Activated CD4-positive, alpha-beta T cell treated with anti-CD3 and anti-CD28 coated beads, Interleukin-2, amount 50 U/mL, for 1 hour (primary cell): ENCODE data around the gene CHI3L2.

Source experiments
- DNase-seq: peaks from one replicate; pipeline ENCODE4 v3.0.0-alpha.2; 2020

Gene CHI3L2

DNA sequence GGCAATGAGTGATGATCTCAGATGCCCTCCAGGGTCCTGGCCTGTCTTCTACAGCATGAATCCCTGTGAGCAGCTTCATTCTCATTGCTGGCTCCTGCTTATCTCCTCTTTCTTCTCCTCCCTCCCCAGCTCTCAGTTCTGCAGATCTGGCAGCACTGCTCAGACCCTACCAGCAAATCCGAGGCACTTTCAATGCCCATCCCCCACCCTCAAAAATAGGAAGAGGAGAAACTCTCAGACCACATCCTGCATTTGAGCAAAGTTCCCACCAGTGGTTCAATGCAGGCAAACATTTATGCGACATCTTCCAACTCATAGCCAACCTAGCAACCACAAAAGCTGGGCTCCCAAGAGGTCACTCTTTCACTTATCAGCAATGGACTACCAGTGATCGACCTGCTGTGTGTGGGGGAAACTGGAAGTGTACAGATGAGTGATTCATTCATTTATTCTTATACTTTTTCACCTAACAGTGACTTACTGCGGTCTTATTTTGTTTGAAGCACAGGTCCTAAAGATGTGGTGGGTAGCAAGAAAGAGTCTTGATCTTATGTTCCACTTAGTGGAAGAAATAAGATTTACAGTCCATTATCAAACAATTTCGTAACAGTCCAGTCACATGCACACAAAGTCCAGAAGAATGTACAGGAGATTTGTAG is 5.8 kb upstream of the CHI3L2 start:
- no peak for DNase-seq

DNA sequence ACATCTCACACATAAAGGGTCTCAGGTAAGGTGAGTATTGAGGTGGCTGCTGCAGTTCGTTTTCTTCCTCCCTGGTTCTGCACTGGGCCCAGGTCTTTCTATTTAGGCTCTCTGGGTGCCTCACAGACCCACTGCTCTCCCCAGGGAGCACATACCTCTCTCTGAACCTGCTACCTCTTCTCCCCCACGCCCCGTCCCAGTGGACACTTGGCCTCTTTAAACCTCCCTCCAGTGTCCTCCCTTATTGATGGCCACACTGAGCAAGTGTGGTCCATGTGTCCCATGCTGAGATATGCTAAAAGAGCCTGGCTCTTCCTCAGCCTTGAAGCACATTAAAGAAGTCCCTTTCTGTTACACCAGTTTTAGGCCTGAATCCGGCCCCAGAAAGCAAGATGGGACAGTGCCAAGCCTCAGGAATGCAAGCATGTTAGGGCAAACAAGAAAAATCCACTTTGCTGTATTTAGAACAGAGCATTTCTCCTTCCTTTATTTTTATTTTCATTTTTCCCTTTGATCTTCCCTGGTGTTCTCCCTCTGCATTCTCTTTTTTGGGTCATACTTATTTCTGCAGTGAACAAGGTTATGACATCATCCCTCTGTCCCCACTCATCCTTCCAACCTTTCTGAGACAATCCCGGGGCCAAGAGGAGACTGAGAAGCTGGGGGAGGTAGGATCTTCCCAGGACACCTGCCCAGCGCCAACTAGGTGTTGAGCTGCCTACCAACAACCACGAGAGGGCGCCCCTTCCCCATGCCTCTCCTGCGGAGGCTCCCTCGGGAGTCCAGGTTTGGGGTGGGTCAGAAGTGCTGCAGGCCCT is 5.0 kb upstream of the CHI3L2 start:
- DNase-seq = peak; percentile 74

DNA sequence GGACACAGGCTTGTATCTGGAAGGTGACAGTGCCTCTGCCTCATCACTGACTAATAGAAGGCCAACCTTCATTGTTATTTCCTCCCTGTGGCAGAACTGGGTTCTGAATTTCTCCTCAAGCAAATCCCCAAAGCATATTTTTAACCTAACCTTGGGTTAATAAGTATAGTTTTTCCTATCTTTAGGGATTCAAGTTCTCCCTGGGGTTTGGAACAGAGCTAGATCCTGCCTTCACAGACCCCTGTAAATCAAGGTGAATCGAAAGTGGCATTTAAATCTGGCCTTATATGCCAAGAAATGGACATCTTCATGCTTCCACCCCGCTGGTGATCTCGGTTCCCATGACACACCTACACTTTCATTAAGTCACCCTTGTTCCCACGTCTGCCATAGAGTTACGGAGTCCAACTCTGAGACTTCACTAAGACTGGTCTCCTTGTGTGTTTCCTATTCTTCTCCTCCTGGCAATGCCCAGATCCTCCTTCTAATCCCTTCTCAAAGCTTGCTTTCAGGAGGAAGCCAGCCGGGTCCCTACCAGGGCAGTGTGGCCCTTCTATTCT is 4.3 kb upstream of the CHI3L2 start:
- no peak for DNase-seq

DNA sequence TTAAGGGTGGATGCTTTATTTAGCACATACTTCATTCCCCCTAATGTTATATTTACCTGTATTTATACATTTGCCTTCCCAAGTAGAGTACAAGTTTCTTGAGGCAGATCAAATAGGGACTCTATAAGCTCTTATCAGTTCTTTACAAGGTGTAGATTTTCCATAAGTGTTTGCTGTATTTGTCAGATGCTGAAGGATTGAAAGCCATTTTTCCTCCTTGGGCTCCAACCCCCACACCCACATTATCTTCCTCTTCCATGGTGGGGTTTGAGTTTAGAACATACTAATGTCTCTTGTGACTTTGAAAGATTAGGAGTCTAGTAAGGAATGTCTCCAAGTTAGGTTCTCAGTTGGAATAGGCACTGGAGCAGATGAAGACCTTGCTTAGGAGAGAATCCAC is 2.4 kb upstream of the CHI3L2 start:
- DNase-seq = no peak

DNA sequence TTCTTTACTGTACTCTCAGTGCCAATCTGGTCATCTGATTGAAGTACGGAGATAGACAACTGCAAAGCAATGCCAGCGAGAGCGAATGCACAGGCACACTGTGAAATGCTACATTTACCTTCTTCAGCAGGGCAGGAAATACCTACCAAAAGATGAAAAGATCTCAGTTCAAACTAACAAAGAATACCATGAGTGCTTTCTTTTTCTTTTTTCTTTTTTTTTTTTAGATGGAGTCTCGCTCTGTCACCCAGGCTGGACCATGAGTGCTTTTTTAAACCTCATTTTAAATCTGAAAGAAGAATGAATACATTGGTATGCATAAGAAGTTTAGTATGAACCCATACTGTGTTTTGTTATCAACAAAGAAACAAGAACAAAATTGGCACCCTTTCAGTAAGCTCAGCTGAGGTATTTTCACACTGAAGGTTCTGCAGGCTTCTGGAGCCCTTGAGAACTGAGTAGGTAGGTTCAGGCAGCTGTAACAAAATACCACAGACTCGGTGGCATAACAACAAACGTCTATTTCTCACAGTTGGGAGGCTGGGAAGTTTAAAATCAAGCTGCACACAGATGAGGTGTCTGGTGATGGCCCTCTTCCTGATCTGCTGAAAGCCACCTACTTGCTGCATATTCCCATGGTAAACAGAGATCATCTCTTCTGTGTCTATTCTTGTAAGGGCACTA is 1.7 kb upstream of the CHI3L2 start:
- peak; percentile 35 for DNase-seq

DNA sequence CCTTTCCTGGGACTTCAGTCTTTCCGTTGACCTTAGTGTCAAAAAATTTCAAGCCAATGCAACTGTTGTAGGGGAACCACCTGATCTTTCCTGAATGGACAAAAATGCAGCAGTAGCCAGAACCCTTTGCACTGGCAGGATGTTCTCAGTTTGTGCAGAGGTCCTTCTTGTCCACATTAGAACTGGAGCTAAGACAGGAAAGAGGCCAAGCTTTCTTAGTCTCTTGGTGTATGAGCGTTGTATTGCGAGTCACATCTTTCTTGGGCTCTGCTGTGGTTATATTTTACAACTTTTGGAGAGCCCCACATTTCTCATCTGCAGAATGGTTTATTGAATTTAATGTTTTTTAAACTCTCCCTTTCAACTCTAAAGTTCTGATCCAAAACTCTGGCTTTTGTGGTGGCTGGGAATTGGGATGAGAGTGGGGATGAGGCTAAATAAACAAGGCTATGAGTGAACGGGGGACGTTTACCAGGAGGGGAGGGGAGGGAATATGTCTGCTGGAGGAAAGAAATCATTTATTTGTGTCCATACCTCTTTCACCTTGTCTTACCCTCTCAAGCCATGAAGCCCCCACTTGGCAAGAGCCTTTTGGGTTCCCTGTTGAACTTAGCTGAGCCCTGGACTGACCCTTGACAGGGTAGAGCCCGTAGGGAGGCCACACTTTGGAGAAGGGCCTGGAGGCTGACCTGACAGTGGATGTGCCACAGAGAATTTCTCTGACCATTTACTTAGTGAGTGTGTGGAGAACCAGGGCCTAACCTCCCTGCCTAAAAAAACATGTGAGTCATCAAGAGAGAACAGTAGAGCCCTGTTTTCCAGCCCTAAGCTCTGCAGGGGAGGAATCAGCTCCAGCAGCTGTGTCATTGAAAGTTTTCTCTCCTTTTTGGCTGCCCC is 586 bp downstream of the CHI3L2 start:
- no peak for DNase-seq

DNA sequence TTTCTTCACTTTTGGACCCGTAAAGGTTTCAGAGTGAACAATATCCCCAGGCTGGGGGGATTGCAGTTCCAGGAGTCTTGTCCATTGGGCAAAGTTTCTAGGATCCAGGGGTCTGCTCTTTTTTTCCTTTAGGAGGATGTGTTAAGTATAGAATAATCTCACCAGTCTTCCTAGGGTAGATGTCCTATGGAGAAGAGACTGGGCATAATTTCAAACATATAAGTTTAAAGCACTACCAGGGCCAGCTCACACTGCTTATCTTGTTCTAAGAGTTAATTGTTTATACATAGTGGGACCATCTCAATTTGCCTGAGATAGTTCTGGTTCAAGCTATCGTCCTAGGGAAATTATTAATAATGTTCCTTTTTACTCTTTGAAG is 1.2 kb downstream of the CHI3L2 start:
- DNase-seq = no peak

DNA sequence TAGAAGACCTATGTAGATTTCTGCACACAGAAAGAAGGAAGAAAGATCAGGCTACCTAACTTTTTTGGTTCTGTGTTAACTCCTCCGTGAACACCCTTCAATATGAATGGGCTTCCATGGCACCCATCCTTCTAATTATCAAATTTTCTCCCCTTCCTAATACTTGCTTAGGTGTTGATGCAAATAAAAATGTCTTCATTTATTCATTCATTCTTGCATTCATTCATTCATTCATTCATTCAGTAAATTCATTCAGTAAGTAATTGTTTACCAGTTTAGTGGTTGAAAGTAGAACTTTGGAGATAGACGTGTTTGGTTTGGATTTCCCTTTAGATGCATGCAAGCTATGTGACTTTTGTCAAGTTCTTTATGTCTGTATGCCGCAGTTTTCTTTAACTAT is 4.6 kb downstream of the CHI3L2 start:
- no peak for DNase-seq

DNA sequence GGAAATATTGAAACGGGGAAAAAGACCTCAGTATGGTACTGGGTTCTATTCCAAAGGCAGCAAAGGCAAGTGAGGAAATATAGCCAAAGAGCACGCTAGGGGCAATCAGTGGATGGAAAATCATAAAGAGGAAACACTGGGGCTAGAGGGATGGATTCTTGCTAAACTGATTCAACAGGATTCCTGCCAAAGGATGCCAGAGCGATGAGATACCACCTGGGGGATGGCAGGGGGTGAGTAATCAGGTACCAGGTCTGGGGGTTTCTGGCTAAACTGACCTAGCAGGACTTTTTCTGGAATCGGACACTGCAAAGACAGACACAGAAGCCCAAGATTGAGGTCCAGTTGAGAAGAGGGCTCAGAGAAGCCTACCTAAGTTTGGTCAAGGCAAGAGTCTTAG is 6.7 kb downstream of the CHI3L2 start:
- DNase-seq = no peak

DNA sequence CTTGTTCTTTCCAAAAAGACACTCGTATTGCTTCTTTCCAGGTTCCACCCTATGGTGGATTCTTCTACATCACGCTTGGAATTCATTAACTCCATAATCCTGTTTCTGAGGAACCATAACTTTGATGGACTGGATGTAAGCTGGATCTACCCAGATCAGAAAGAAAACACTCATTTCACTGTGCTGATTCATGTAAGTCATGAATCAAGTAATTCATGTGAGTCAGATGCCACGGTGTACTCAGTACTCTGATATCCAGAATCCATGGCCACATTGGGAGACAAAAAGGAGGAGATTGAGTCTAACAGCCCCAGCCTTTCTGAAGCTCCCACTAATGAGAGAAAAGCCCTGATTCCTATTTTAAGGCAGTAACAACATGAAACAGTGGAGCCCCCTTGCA is 7.4 kb downstream of the CHI3L2 start:
- no peak for DNase-seq

DNA sequence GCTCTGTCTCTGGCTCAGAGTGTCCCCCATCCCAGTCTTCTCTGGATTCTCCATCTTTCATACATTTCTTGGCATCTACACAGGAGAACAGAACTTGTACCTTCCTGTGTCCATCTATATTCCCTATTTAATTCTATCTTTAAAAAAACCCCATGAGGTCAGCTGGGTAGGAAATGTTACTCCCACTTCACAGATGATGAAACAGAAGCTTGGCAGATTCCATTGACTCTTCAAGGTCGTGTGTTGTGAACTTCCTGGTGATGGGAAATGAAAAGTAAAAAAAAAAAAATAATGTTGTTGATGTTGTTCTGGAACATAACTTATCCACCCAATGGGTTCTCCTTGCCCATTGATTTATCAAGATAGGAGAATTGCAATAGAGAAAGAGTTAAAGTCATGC is 8.9 kb downstream of the CHI3L2 start:
- no peak for DNase-seq

DNA sequence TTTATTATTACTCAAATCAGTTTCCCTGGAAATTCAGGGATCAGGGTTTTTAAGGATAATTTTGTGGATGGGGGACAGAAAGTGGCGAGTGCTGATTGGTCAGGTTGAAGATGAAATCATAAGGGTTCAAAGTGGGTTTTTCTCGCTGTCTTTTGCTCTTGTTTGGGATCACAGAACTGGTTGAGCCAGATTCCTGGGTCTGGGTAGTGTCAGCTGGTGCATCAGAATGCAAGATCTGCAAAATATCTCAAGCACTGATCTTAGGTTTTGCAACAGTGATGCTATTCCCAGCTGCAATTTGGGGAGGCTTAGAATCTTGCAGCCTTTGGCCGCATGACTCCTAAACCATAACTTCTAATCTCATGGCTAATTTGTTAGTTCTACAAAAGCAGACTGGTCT is 9.3 kb downstream of the CHI3L2 start:
- DNase-seq = no peak

DNA sequence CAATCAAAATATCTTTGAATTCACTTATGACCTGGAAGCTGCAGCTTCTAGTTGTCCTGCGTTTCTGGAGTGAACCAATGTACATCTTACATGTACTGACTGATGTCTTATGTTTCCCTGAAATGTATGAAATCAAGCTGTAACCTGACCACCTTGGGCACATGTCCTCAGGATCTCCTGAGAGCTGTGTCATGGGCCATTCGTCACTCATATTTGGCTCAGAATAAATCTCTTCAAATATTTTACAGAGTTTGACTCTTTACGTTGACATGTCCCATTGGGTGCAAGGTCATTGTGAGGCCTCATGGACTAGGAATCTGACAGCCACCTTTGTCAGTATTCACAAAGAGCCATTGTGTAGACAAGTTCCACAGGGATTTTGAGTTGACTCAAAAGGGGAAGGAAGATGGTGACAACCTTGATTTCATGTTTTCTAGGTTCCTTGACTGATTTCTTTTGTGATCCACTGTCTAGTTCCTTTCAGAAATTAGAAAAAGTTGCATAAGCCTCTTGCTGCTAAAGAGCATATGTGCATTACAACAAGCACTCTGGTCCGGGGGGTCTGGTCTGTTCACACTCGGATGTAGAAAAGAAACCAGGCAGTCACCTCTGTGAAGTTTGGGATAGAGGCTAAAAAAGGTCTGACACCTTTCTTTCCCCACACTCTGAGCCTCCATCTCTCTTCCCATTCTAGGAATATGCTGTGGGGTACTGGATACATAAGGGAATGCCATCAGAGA is 10.7 kb downstream of the CHI3L2 start:
- DNase-seq = no peak

DNA sequence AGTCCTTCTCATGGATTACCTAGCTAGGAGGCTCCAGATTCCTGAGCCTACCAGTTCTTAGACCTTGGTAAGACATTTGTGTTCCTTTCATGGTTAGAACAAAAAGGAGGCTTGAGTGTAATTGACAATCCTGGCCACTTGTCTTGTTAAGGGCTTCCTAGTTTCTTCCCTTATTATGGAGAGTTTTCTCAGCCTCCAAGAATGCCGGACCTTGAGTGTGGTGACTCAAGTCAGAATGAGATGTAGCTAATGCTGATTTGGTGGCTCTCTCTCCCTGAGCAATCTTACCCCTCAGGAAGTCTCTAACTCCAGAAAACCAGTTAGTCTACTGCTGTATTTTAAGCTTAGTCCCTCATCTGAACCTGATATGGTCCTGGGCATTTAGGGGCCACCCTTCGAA is 14.3 kb downstream of the CHI3L2 start:
- DNase-seq = no peak

DNA sequence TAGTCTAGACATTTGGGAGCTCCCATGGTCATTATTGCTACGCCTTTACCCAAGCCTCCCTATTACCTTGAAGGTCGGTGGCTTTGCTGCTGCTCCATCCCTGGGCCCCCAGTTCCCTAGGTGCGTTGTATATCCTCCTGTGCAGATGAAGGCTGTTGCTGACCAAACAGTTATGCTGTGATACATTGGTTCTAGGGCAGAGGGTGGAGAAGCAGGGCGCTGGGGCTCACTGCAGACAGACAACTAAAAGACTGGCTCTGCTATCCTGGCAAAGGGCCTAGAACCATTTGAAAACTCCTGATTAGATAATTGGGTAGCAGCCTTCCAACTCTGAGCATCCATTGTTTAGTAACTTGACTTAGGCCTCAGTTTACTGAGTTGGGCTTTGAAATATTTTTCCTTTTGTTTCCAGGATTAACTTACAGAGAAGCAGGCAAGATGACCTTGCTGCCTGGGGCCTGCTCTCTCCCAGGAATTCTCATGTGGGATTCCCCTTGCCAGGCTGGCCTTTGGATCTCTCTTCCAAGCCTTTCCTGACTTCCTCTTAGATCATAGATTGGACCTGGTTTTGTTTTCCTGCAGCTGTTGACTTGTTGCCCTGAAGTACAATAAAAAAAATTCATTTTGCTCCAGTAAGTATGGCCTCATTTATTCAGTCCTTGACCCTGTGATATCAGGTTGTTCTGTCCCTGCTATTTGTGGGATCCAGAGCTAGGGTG is 15.5 kb downstream of the CHI3L2 start:
- no peak for DNase-seq

DNA sequence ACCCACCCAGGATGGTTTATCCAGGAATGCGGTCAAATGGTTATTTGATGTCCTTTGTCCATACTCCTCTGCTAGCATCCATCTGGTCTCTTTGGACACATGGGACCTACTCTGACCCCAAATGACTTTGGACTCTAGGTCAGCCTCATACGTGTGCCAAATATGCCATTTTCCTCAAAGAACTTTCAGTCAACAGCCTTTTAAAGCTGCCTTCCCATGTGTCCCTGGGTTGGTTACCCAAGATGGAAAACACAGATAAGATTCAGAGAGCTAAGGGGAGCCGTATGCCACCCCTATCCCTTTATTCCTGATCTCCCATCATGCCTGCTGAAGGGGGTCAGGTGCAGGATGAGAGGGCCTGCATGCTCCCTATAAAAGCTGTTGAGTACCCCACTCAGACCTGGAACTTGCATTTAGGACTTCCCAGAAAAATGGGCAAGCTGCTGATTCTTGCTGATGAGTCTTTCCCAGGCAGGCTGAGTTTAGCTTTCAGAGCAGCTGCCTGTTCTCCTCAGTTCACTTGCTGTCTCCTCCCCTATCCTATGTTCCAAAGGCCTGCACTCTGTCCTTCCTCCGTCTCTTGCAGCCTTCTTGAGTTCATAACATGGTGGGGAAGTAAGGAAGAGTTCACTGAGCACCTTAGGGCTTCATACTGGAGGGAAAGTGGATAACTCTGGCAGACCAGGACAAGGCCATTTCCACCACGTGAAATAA is 19.8 kb downstream of the CHI3L2 start:
- DNase-seq = no peak

DNA sequence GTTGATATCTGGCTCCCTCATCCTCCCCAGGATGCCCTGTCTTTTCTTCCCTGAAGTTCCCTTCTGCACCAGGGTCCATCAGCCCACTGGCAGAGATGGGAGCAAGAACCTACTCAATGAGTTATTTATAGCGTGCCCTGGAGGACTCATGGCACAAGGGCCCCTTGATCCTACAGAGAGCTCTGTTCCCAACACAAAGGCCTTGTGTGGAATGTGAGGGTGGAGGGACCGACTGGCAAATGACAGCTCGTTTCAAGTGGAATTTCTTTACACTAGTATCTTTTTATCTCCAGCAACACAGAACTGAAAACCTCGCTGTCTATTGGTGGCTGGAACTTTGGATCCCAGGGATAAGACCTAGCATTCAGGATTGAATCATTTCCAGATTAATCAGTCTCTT is 22.4 kb downstream of the CHI3L2 start:
- no peak for DNase-seq

DNA sequence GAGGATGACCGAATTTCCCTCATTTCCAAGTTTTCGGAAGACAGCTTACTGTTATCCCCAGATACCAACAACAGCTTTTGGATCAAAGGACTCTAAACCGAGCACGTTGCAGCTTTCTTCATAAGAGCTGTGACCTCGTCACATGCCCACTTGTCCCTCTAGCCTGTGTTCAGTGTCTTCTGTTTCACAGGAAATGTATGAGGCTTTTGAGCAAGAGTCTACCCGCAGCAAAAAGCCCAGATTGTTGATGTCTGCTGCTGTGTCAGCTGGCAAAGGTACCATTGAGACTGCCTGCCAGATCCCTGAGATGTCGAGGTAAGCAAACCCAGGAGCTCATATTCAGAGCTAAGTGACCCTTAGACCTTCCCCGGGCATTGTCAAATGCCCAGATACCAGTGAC is 24.1 kb downstream of the CHI3L2 start:
- no peak for DNase-seq

DNA sequence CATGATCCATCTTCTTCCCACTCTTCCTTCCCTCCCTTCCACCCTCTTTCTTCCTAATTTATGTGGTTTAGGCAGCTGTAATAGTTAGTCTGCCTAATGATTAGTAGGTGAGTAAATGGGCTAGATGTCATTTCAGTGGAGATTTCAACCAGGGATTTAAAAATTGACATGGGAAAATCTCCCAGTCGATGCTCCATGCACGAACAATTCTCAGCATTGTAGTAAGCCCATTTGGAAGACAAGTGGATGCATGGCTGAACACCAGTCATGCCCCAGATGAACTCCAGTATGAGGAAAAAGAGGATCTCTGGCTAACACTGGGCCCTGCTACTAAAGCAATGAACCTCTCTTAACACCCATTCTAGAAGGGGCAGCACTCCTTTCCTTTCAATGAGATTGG is 25.3 kb downstream of the CHI3L2 start:
- DNase-seq = no peak

DNA sequence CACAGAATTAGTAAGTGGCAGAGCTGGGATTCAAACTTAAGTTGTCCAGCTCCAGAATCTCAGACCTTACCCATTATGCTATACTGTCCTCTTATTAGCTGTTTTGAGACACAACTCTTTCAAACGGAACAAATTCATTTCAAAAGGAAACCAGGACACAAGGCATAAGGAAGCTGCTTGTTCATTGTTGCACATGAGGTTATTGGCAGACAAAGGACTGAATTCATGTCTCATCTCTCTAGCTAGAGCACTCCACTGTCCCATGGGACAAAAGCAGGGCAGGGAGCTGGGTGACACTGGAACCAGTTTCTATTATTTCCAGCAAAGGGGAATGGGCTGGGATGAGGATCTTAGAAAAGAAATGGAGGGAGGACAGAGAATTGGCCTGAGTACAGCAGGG is 26.4 kb downstream of the CHI3L2 start:
- DNase-seq = no peak
